K562 (cell line): Measurements from ENCODE around the gene MRM2. TPM values are rescaled to one million over a fixed set of nuclear protein-coding genes. Genes with fewer than 3 reads are reported as not detected.

Experiments
- ATAC-seq: fragments of 200-7000 bp; cut with Tn5 transposase; 3 replicates; pipeline ENCODE4 v1.9.1; 2020; ENCODE audit warnings: moderate library complexity
- BruUV-seq: library from RNA; stranded (reverse); fragments of 400-500 nt; replicated peaks from 2 replicates; lab custom pipeline; 2021; lab: Mats Ljungman, UMichigan
- CTCF ChIA-PET: fragments of 300-600 bp; formaldehyde crosslinking; extraction: SDS; loops from one replicate; lab custom pipeline; 2021; ENCODE audit warnings: low intra/inter-chr PET ratio; lab: Yijun Ruan, JAX
- POLR2A ChIA-PET: fragments of 300-600, 350-650 bp; sonication (Branson Sonifier 250); formaldehyde crosslinking; extraction: SDS; loops from one replicate; lab custom pipeline; 2021; ENCODE audit warnings: antibody characterized with exemption, inconsistent platforms; lab: Yijun Ruan, JAX
- DNase-seq, 4 experiments: peaks; one replicate each; pipeline versions ENCODE4 v3.0.0 to v3.0.0-alpha.2; 2011 to 2018; ENCODE audit warnings: low spot score in 3 of 4, mixed read lengths in 3 of 4; ENCODE audit errors: extremely low read depth in 1 of 4
- FAIRE-seq: peaks from 2 replicates; lab custom pipeline; 2011; peaks lifted over from hg19 to GRCh38; lab: Jason Lieb, UNC
- H2AFZ ChIP-seq: 2 replicates; pipeline ENCODE4 v1.6.0; 2011; ENCODE audit warnings: low read depth, low read length, control low read depth, inconsistent platforms
- H3K27ac ChIP-seq: fragments of 200-600 bp; 3 replicates; pipeline ENCODE4 v1.8.0; 2011; ENCODE audit warnings: low read depth, mild to moderate bottlenecking, control low read depth, inconsistent platforms, low read length, moderate library complexity, mixed read lengths; ENCODE audit errors: extremely low read depth
- H3K27me3 ChIP-seq, 2 experiments: fragments of 300-600 bp in 1 of 2; 2 replicates in 1 of 2; 3 replicates in 1 of 2; pipeline versions ENCODE4 v1.6.0 to v1.8.0; 2011; ENCODE audit warnings: inconsistent platforms in 2 of 2, low read length in 2 of 2, mild to moderate bottlenecking in 1 of 2, mixed read lengths in 1 of 2, moderate library complexity in 1 of 2; ENCODE audit not compliant: control insufficient read depth in 2 of 2, insufficient read depth in 2 of 2
- H3K36me3 ChIP-seq: fragments of 300-600 bp; 3 replicates; pipeline ENCODE4 v1.8.0; 2011; ENCODE audit warnings: mild to moderate bottlenecking, low read length, inconsistent platforms; ENCODE audit not compliant: control insufficient read depth, insufficient read depth
- H3K4me1 ChIP-seq, 2 experiments: fragments of 200-600 bp in 1 of 2; replicated peaks in 1 of 2; 2 replicates in 1 of 2; 3 replicates in 1 of 2; pipeline versions ENCODE4 v1.5.1 to v1.8.0; 2011; ENCODE audit warnings: inconsistent platforms in 2 of 2, low read length in 2 of 2, mild to moderate bottlenecking in 1 of 2, mixed read lengths in 1 of 2, moderate library complexity in 1 of 2; ENCODE audit not compliant: control insufficient read depth in 2 of 2, insufficient read depth in 2 of 2
- H3K4me2 ChIP-seq: 2 replicates; pipeline ENCODE4 v1.6.1; 2011; ENCODE audit warnings: low read length, control low read depth, inconsistent platforms, mixed read lengths; ENCODE audit not compliant: insufficient read depth
- H3K4me3 ChIP-seq: fragments of 200-600 bp; sonication (generic), shearing (Covaris generic); 2 replicates; pipeline ENCODE4 v1.5.1; 2016; ENCODE audit warnings: control low read depth, inconsistent platforms
- H3K79me2 ChIP-seq: fragments of 200-600 bp; 3 replicates; pipeline ENCODE4 v1.8.0; 2011; ENCODE audit warnings: low read length, inconsistent platforms; ENCODE audit not compliant: control insufficient read depth, insufficient read depth
- H3K9ac ChIP-seq, 2 experiments: 2 replicates each; pipeline versions ENCODE4 v1.6.0 to v1.6.1; 2011; ENCODE audit warnings: low read depth in 2 of 2, low read length in 2 of 2, control low read depth in 1 of 2, inconsistent platforms in 1 of 2, mild to moderate bottlenecking in 1 of 2, mixed read lengths in 1 of 2; ENCODE audit not compliant: insufficient read depth in 1 of 2
- H3K9me1 ChIP-seq: one replicate; pipeline ENCODE4 v1.6.0; 2011; ENCODE audit warnings: inconsistent platforms, mild to moderate bottlenecking, low read length, moderate library complexity; ENCODE audit not compliant: control insufficient read depth, insufficient read depth
- H3K9me3 ChIP-seq: replicated peaks from 2 replicates; pipeline ENCODE4 v1.5.1; 2011; ENCODE audit warnings: low read depth, low read length, inconsistent platforms; ENCODE audit not compliant: control insufficient read depth, insufficient read depth
- H4K20me1 ChIP-seq: replicated peaks from 2 replicates; pipeline ENCODE4 v1.6.1; 2011; ENCODE audit warnings: low read length, inconsistent platforms, mixed read lengths; ENCODE audit not compliant: control insufficient read depth, insufficient read depth
- HDAC6 ChIP-seq: IDR thresholded peaks from 2 replicates; pipeline ENCODE4 v1.6.1; 2012; ENCODE audit warnings: low read depth, mild to moderate bottlenecking, control low read depth, inconsistent platforms, low read length, moderate library complexity
- TCFL5 ChIP-seq: fragments of 250-450 bp; sonication (Bioruptor Pico); conservative IDR thresholded peaks from 2 replicates; pipeline ENCODE4 v1.6.1; 2021; ENCODE audit warnings: mild to moderate bottlenecking, moderate library complexity, matching md5 sums
- ZZZ3 ChIP-seq: fragments of 450-650 bp; IDR thresholded peaks from 2 replicates; pipeline ENCODE4 v1.6.1; 2016; ENCODE audit warnings: antibody characterized with exemption, mild to moderate bottlenecking, moderate library complexity
- WGBS: fragments of 100-300 bp; shearing (Covaris generic); methylation state at CpG from one replicate; pipeline ENCODE4 v1.1.6; 2016; ENCODE audit warnings: low coverage, mixed read lengths; ENCODE audit not compliant: insufficient coverage; ENCODE audit errors: missing lambda C conversion rate; 5-methylcytosine and 5-hydroxymethylcytosine counted together
- in situ Hi-C: fragments of 300-500 bp; cut with MboI; formaldehyde crosslinking; loops from 4 replicates; pipeline ENCODE4 v1.15.0; 2018; ENCODE audit warnings: inconsistent platforms, mixed read lengths
- intact Hi-C: fragments of 100-400 bp; cut with micrococcal nuclease; formaldehyde crosslinking; loops from 2 replicates; pipeline ENCODE4 v1.14.2; 2022
- polyA plus RNA-seq, 8 experiments: library from polyadenylated mRNA; depleted of rRNA in 4 of 8; stranded (reverse) in 5 of 8; unstranded in 3 of 8; fragments of >200 nt; fragmentation: Nextera tagmentation in 2 of 8; fragmentation: Illumina TruSeq in 1 of 8; extraction: Ambion mirVana in 2 of 8; extraction: Trizol in 1 of 8; gene quantifications; 2 replicates each; pipeline versions ENCODE4 v1.2.1 to v1.2.3, GENCODE V29; 2011 to 2014; ENCODE audit warnings: inconsistent platforms in 1 of 8, missing spikeins in 1 of 8
- total RNA-seq, 7 experiments: library from RNA; depleted of rRNA in 6 of 7; stranded (reverse); fragments of >200 nt in 6 of 7; fragmentation: Illumina TruSeq in 2 of 7; extraction: Trizol in 2 of 7; gene quantifications; 2 replicates each; pipeline versions ENCODE4 v1.2.1 to v1.2.3, GENCODE V29; 2011 to 2021; ENCODE audit warnings: low replicate concordance in 1 of 7
- TF ChIP-seq, protein P1 (sequence below): fragments of 200-600 bp; sonication (generic); IDR thresholded peaks from one replicate; pipeline ENCODE4 v1.6.1; 2012; ENCODE audit warnings: mild to moderate bottlenecking, low read depth, low read length, inconsistent platforms
- TF ChIP-seq, protein P2 (sequence below): fragments of 250-450 bp; sonication (Bioruptor Pico); IDR thresholded peaks from 2 replicates; pipeline ENCODE4 v1.8.0; 2022; ENCODE audit warnings: moderate library complexity, mild to moderate bottlenecking, inconsistent platforms

Gene MRM2
- total and polyA plus RNA-seq, 9 of the 15 experiments (the other 6 are each of a cell fraction or from before 2014, with no cell fraction given): 32.4 to 116 (median 50.5) TPM

DNA sequence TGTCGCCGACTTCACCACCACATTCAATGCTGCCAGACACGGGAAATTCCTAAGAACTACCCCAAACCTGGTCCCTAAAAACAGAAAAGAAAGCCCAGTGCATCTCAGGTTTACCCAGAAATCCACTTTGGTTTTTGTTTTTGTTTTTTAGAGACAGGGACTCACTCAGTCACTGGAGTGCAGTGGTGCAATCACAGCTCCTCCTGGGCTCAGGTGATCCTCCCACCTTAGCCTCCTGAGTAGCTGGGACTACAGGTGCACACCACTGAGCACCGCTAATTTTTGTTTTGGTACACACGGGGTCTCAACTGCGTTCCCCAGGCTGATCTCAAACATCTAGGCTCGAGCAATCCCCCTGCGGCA, 32.1 kb downstream of the MRM2 start:
- H3K9me3 ChIP-seq: 0 out of 2 replicates have a peak, but pooled peaks cover 2% of the 10 kb centered on the region
- no peaks in the 10 kb centered on the region for H3K27me3 ChIP-seq
- H3K9me1 ChIP-seq: no peaks in the 10 kb centered on the region
- WGBS: 85% methylated on average over 8 of the region's 8 CpGs
- peaks cover 0 to 10% of the 10 kb centered on the region in 2 experiments; a peak in 1 of 5 replicates for H3K4me1 ChIP-seq
- no peak overlapping the region for H3K4me2 ChIP-seq
- POLR2A ChIA-PET: interaction anchor here (1.0 to 1.7 kb wide), 2 partner anchors 27 to 360 kb away, joined by 3 to 4 read pairs; no protein-coding TSS in a partner anchor
- peaks cover 77% of the 10 kb centered on the region; the same call in 2 of the 3 replicates for H3K36me3 ChIP-seq
- H4K20me1 ChIP-seq: no peaks in the 10 kb centered on the region; the same call in none of the 2 replicates
- no peaks in the 10 kb centered on the region for H3K79me2 ChIP-seq
- H2AFZ ChIP-seq: no peak overlapping the region
- H3K27ac ChIP-seq: no peak overlapping the region
- intact Hi-C loops (loop anchor here (10.0 kb wide), 1 partner anchor 635 kb away; the partner anchor contains the start of gene PSMG3), in situ Hi-C loops (loop anchor here (10.0 kb wide), 1 partner anchor 625 kb away; no protein-coding TSS in a partner anchor)
- DNase-seq: no peak
- BruUV-seq: no TSS peak
- CTCF ChIA-PET: interaction anchor here (1.4 kb wide), 1 partner anchor 630 kb away, joined by 12 read pairs; no protein-coding TSS in a partner anchor
- no peak for FAIRE-seq
- no peak overlapping the region for H3K9ac ChIP-seq
- no peak for ATAC-seq
- H3K4me3 ChIP-seq: no peak overlapping the region
- TF ChIP-seq, protein P1, sequence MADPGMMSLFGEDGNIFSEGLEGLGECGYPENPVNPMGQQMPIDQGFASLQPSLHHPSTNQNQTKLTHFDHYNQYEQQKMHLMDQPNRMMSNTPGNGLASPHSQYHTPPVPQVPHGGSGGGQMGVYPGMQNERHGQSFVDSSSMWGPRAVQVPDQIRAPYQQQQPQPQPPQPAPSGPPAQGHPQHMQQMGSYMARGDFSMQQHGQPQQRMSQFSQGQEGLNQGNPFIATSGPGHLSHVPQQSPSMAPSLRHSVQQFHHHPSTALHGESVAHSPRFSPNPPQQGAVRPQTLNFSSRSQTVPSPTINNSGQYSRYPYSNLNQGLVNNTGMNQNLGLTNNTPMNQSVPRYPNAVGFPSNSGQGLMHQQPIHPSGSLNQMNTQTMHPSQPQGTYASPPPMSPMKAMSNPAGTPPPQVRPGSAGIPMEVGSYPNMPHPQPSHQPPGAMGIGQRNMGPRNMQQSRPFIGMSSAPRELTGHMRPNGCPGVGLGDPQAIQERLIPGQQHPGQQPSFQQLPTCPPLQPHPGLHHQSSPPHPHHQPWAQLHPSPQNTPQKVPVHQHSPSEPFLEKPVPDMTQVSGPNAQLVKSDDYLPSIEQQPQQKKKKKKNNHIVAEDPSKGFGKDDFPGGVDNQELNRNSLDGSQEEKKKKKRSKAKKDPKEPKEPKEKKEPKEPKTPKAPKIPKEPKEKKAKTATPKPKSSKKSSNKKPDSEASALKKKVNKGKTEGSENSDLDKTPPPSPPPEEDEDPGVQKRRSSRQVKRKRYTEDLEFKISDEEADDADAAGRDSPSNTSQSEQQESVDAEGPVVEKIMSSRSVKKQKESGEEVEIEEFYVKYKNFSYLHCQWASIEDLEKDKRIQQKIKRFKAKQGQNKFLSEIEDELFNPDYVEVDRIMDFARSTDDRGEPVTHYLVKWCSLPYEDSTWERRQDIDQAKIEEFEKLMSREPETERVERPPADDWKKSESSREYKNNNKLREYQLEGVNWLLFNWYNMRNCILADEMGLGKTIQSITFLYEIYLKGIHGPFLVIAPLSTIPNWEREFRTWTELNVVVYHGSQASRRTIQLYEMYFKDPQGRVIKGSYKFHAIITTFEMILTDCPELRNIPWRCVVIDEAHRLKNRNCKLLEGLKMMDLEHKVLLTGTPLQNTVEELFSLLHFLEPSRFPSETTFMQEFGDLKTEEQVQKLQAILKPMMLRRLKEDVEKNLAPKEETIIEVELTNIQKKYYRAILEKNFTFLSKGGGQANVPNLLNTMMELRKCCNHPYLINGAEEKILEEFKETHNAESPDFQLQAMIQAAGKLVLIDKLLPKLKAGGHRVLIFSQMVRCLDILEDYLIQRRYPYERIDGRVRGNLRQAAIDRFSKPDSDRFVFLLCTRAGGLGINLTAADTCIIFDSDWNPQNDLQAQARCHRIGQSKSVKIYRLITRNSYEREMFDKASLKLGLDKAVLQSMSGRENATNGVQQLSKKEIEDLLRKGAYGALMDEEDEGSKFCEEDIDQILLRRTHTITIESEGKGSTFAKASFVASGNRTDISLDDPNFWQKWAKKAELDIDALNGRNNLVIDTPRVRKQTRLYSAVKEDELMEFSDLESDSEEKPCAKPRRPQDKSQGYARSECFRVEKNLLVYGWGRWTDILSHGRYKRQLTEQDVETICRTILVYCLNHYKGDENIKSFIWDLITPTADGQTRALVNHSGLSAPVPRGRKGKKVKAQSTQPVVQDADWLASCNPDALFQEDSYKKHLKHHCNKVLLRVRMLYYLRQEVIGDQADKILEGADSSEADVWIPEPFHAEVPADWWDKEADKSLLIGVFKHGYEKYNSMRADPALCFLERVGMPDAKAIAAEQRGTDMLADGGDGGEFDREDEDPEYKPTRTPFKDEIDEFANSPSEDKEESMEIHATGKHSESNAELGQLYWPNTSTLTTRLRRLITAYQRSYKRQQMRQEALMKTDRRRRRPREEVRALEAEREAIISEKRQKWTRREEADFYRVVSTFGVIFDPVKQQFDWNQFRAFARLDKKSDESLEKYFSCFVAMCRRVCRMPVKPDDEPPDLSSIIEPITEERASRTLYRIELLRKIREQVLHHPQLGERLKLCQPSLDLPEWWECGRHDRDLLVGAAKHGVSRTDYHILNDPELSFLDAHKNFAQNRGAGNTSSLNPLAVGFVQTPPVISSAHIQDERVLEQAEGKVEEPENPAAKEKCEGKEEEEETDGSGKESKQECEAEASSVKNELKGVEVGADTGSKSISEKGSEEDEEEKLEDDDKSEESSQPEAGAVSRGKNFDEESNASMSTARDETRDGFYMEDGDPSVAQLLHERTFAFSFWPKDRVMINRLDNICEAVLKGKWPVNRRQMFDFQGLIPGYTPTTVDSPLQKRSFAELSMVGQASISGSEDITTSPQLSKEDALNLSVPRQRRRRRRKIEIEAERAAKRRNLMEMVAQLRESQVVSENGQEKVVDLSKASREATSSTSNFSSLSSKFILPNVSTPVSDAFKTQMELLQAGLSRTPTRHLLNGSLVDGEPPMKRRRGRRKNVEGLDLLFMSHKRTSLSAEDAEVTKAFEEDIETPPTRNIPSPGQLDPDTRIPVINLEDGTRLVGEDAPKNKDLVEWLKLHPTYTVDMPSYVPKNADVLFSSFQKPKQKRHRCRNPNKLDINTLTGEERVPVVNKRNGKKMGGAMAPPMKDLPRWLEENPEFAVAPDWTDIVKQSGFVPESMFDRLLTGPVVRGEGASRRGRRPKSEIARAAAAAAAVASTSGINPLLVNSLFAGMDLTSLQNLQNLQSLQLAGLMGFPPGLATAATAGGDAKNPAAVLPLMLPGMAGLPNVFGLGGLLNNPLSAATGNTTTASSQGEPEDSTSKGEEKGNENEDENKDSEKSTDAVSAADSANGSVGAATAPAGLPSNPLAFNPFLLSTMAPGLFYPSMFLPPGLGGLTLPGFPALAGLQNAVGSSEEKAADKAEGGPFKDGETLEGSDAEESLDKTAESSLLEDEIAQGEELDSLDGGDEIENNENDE: no peak
- TF ChIP-seq HDAC6 (no peak), ZZZ3 (no peak), TCFL5 (no peak)
- TF ChIP-seq, protein P2, sequence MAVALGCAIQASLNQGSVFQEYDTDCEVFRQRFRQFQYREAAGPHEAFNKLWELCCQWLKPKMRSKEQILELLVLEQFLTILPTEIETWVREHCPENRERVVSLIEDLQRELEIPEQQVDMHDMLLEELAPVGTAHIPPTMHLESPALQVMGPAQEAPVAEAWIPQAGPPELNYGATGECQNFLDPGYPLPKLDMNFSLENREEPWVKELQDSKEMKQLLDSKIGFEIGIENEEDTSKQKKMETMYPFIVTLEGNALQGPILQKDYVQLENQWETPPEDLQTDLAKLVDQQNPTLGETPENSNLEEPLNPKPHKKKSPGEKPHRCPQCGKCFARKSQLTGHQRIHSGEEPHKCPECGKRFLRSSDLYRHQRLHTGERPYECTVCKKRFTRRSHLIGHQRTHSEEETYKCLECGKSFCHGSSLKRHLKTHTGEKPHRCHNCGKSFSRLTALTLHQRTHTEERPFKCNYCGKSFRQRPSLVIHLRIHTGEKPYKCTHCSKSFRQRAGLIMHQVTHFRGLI (CRISPR knock-in tag): no peak
